ENCODE results near the gene ZSCAN25.
"Not testable (repeated sequence)": the region's sequence is repeated elsewhere in the genome, so short reads cannot be mapped to it uniquely, and the experiment has no call there.

The ZSCAN25 gene

DNA sequence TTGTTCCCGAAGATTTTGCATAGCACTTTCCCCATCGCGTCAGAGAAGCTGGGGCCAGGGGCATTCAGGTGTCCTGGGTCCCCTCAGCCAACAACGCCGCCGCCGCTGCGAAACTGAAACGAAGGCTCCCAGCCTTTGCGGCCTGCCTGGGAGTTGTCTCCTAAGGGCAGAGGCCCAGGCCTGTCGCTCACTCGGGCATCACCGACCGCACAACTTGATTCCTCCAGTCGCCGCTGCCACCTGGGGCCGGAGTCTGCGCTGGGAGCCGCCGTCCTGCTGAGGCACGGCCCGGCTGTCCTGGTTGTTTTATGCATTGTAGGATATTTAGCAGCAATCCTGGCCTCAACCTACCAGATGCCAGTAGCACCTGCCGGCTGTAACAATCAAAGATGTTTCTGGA lies 22.0 kb downstream of the ZSCAN25 start:
- no peak for DNase-seq
- in situ Hi-C loops (cut with MboI; ENCODE audit: low pct_unique_long_range_greater_than_20kb, low sequenced_read_pairs) = no loop called here

DNA sequence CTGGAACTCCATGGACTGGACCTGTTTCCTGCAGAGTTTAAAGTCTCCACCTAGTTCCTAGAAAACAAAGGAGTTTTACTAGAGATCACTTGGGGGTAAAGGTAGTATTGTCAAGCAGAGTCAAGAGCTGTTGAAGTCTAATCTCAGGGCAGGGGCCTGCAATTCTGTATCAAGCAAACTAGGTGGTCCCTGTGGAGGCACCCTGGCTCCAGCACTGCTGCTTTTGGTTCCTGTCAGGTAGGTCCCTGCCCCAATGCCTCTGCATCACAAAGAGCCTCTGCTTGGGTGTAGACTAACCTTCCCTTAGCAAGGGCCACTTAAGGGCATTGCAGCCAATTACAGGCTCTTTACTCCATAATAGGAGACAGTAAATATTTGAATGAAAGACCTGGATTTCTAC lies 22.5 kb downstream of the ZSCAN25 start:
- no peak for DNase-seq
- in situ Hi-C loops (cut with MboI; ENCODE audit: low pct_unique_long_range_greater_than_20kb, low sequenced_read_pairs) = no loop called here

- no peak for DNase-seq
- in situ Hi-C loops (cut with MboI; ENCODE audit: low pct_unique_long_range_greater_than_20kb, low sequenced_read_pairs) = no loop called here
Measured at GRCh38 chr7:99642027-99642426, 25.3 kb downstream of the ZSCAN25 start.

DNA sequence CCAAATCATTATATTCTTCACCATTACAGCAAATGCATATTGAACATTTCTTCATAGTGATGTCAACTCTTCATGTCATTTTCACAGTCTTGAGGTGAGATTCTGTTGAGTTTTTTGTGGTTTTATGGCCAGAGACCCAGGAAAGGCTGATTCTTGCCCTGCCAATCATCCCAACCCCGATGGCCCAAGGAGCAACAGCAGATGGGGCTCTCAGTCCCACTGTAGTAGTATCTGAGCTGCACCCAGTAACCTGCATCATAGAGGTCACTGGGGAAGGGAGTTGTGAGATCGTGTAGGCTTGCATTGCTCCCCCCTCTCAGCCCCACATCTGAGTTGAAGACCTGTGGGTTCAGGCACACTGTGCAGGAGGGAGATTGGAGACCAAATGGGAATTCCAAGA lies 26.7 kb downstream of the ZSCAN25 start:
- in situ Hi-C loops (cut with MboI; ENCODE audit: low pct_unique_long_range_greater_than_20kb, low sequenced_read_pairs) = no loop called here
- no peak for DNase-seq

DNA sequence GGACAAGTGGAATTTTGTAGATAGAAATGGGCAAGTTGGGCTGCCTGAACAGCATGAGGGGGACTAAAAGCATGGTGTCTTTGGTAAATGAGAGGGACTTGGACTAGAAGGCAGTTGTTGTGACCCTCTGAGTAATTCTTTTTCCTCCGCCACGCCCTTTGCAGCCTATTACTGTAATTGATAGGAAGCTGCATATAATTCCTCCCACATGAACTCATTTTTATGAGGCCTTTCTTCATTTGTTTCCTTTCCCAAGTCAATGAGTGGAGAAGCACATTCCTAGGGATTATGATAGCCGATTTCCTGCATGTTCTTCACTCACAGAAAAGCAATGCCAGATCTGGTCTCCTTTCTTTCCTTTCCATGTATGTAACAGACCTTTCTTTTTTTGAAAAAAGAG lies 27.7 kb downstream of the ZSCAN25 start:
- in situ Hi-C loops (cut with MboI; ENCODE audit: low pct_unique_long_range_greater_than_20kb, low sequenced_read_pairs) = no loop called here
- no peak for DNase-seq

- no peak for DNase-seq
- in situ Hi-C loops (cut with MboI; ENCODE audit: low pct_unique_long_range_greater_than_20kb, low sequenced_read_pairs) = no loop called here
Measured at GRCh38 chr7:99645590-99645989, 28.8 kb downstream of the ZSCAN25 start.

GRCh38 chr7:99648843-99649242 lies 32.1 kb downstream of the ZSCAN25 start:
- no peak for DNase-seq
- in situ Hi-C loops (cut with MboI; ENCODE audit: low pct_unique_long_range_greater_than_20kb, low sequenced_read_pairs) = no loop called here

- in situ Hi-C loops (cut with MboI; ENCODE audit: low pct_unique_long_range_greater_than_20kb, low sequenced_read_pairs) = no loop called here
- DNase-seq = no peak
Measured at GRCh38 chr7:99651290-99651689, 34.5 kb downstream of the ZSCAN25 start.

GRCh38 chr7:99652671-99653070 lies 35.9 kb downstream of the ZSCAN25 start:
- in situ Hi-C loops (cut with MboI; ENCODE audit: low pct_unique_long_range_greater_than_20kb, low sequenced_read_pairs) = no loop called here
- no peak for DNase-seq

DNA sequence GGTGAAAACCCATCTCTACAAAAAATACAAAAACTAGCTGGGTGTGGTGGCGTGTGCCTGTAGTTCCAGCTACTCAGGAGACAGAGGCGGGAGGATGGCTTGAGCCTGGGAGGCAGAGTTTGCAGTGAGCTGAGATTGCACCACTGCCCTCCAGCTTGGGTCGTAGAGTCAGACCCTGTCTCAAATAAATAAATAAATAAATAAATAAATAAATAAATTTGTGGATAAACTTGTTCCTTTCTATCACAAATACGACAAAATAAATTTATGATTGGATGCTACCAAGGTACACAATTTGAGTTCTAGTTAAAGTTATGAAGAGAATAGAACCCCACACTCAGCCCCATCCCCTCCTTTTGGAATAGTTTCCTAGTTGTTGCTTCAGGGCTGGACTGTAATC lies 36.5 kb downstream of the ZSCAN25 start:
- in situ Hi-C loops (cut with MboI; ENCODE audit: low pct_unique_long_range_greater_than_20kb, low sequenced_read_pairs); DNase-seq: not testable (repeated sequence)

- in situ Hi-C loops (cut with MboI; ENCODE audit: low pct_unique_long_range_greater_than_20kb, low sequenced_read_pairs) = no loop called here
- DNase-seq = no peak
Measured at GRCh38 chr7:99653754-99654153, 37.0 kb downstream of the ZSCAN25 start.

GRCh38 chr7:99654626-99655025 lies 37.9 kb downstream of the ZSCAN25 start:
- in situ Hi-C loops (cut with MboI; ENCODE audit: low pct_unique_long_range_greater_than_20kb, low sequenced_read_pairs) = not testable (repeated sequence)

GRCh38 chr7:99657879-99658278 lies 41.1 kb downstream of the ZSCAN25 start:
- in situ Hi-C loops (cut with MboI; ENCODE audit: low pct_unique_long_range_greater_than_20kb, low sequenced_read_pairs); DNase-seq: not testable (repeated sequence)

More at GRCh38 chr7:99654626-99655025, 37.9 kb downstream of the ZSCAN25 start:
- DNase-seq = not testable (repeated sequence)

DNA sequence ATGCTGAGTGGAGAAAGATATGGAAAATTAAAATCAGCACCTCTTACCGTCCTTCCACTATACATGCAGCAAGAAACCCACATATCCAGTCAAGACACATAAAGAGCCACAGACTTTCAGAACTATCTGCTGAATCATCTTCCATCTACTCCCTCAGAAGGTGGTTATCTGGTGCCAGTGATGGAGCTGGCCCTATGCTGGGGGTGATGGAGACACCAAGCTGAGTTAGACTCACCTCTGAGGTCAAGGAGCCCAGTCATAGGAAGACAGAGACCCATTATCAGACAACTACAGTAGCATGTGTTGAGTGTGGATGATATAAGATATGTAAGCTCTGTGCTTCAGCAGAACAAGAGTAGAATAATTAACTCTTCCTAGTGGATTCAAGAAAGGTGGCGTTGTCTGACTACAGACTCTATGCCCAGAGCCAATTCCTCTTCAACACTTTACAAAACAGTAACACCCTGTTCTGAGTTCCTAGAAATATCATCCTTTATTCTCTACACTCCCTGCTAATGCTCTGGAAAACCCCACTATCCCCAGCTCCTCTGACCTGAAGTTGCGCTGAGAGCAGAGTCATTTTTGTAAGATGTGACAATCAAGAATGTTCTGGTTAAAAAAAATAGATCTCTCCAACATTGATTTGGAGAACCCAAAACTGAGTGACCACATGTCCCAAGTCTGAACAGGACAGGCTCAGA lies 48.7 kb downstream of the ZSCAN25 start:
- in situ Hi-C loops (cut with MboI; ENCODE audit: low pct_unique_long_range_greater_than_20kb, low sequenced_read_pairs) = no loop called here
- DNase-seq = no peak

GRCh38 chr7:99666013-99666395 lies 49.3 kb downstream of the ZSCAN25 start:
- in situ Hi-C loops (cut with MboI; ENCODE audit: low pct_unique_long_range_greater_than_20kb, low sequenced_read_pairs) = no loop called here
- DNase-seq = peak; percentile 54

GRCh38 chr7:99667179-99667578 lies 50.4 kb downstream of the ZSCAN25 start:
- in situ Hi-C loops (cut with MboI; ENCODE audit: low pct_unique_long_range_greater_than_20kb, low sequenced_read_pairs) = no loop called here
- DNase-seq = no peak

- DNase-seq = no peak
- in situ Hi-C loops (cut with MboI; ENCODE audit: low pct_unique_long_range_greater_than_20kb, low sequenced_read_pairs) = no loop called here
Measured at GRCh38 chr7:99668541-99668940, 51.8 kb downstream of the ZSCAN25 start.

DNA sequence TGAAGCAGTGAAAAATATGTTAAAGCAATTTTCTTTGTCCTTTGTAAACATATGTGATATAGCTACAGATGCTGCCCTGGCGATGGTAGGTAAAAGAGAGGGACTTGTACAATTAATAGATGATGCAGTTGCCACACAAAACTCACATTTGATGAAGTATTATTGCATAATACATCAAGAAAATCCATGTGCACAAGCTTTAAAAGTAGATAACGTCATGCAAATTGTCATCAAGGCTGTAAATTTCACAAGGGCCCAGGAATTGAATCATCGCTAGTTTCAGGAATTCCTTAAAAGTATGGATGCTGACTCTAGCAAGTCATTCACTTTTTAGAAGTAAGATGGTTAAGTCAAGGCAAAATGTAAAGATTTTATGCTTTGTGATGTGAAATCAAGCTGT lies 53.0 kb downstream of the ZSCAN25 start:
- in situ Hi-C loops (cut with MboI; ENCODE audit: low pct_unique_long_range_greater_than_20kb, low sequenced_read_pairs) = no loop called here

GRCh38 chr7:99672573-99672972 lies 55.8 kb downstream of the ZSCAN25 start:
- in situ Hi-C loops (cut with MboI; ENCODE audit: low pct_unique_long_range_greater_than_20kb, low sequenced_read_pairs) = no loop called here
- no peak for DNase-seq

More for the DNA sequence above, 53.0 kb downstream of the ZSCAN25 start:
- no peak for DNase-seq

DNA sequence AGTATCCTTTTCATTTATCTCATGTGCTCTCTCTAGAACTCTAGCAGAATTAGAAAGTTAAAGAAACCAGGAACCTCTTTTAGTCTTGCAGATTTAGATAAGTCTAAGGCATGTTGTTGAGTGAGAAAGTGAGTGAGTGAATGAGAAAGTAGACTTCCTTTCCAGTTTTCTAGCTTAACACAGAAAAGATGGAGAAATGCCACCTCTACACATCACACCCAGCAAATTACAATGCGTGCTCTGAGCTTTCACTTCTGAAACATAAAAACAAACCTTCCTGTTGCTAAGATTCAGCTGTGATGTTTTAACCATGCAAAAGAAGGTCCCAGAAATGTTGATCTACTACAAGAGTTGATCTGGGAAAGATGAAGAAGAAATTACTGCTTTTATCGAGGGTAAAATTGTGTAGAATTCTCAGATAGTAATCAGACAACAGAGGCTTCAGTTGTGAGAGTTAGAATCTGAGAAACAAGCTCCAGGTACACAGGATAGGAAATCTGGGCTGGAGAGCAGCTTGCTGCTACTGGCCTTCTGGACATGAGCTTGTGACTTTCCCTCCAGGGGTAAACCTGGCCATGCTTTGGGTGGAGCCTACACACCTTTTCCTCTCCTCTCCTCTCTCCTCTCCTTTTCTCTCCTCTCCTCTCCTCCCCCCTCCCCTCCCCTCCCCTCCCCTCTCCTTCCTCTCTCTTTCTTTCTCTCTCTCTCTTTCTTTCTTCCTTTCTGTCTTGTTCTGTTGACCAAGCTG lies 58.4 kb downstream of the ZSCAN25 start:
- in situ Hi-C loops (cut with MboI; ENCODE audit: low pct_unique_long_range_greater_than_20kb, low sequenced_read_pairs) = no loop called here
- no peak for DNase-seq

Measured in KBM-7 (cell line).